ACC112 (cell line): ENCODE data around the gene DAGLA.

ENCODE experiments used
- H2AFZ ChIP-seq: fragments of 200-600 bp; sonication (generic); one replicate; pipeline ENCODE4 v1.6.0; 2017; ENCODE audit warnings: antibody characterized with exemption, low read length; ENCODE audit not compliant: unreplicated experiment
- H3K27ac ChIP-seq: fragments of 200-600 bp; sonication (generic); 2 replicates; pipeline ENCODE4 v1.5.1; 2014; ENCODE audit warnings: low read depth, mild to moderate bottlenecking, antibody characterized with exemption, low read length, moderate library complexity
- H3K27me3 ChIP-seq: fragments of 200-600 bp; sonication (generic); 2 replicates; pipeline ENCODE4 v1.6.1; 2014; ENCODE audit warnings: mild to moderate bottlenecking, antibody characterized with exemption, low read length, moderate library complexity, mixed read lengths; ENCODE audit not compliant: insufficient read depth
- H3K36me3 ChIP-seq: fragments of 200-600 bp; sonication (generic); 2 replicates; pipeline ENCODE4 v1.6.1; 2016; ENCODE audit warnings: mild to moderate bottlenecking, antibody characterized with exemption, low read length, moderate library complexity, mixed read lengths; ENCODE audit not compliant: insufficient read depth
- H3K4me1 ChIP-seq: fragments of 200-600 bp; sonication (generic); one replicate; pipeline ENCODE4 v1.6.1; 2016; ENCODE audit warnings: low read length, mixed read lengths; ENCODE audit not compliant: insufficient read depth, unreplicated experiment, control insufficient read depth
- H3K4me3 ChIP-seq: fragments of 200-600 bp; sonication (generic); 2 replicates; pipeline ENCODE4 v1.5.1; 2014; ENCODE audit warnings: mild to moderate bottlenecking, low read depth, low read length
- H3K79me2 ChIP-seq: fragments of 200-600 bp; sonication (generic); one replicate; pipeline ENCODE4 v1.6.0; 2016; ENCODE audit warnings: low read length; ENCODE audit not compliant: control insufficient read depth, unreplicated experiment, insufficient read depth

The DAGLA gene

DNA sequence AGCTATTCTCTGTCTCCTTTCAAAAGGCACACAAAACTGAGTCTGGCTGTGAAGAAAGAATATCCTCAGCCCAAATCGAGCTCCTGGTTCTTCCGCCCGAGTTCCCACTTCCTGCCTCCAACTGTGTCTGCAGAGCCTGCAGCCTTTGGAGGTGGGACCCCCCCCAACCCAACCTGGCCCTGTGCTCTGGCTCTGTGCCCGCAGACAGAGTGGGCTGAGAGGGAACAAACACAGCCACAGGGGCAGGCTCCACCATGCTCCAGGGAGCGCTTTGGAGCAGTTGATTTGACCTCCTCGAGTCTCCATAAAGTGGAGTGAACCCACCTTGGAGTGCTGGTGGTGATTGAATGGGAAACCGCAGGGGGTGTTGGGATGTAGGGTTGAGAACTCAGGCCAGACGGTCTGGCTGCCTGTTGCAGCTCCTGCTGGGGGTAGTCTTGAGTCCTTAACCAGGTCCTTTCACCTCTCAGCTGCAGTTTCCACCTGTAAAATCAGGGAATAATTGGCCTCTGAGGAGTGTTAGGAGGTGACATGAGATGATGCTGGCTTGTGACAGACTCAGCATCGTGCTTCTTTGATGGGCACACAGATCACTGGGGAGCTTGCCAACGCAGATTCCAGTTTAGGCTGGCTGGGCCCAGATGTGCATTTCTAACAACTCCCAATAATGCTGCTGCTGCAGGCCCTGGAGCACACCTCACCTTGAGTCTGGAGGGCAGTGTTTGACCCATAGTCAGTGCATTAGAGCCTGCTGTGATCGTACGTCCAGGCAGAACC, 11.4 kb downstream of the DAGLA start:
- Histone ChIP-seq H3K4me1 (peaks cover 40% of the 10 kb centered on the region), H3K36me3 (no peaks in the 10 kb centered on the region), H3K27me3 (no peaks in the 10 kb centered on the region), H3K79me2 (no peaks in the 10 kb centered on the region), H2AFZ (no peak overlapping the region), H3K4me3 (no peak overlapping the region), H3K27ac (no peak overlapping the region)

DNA sequence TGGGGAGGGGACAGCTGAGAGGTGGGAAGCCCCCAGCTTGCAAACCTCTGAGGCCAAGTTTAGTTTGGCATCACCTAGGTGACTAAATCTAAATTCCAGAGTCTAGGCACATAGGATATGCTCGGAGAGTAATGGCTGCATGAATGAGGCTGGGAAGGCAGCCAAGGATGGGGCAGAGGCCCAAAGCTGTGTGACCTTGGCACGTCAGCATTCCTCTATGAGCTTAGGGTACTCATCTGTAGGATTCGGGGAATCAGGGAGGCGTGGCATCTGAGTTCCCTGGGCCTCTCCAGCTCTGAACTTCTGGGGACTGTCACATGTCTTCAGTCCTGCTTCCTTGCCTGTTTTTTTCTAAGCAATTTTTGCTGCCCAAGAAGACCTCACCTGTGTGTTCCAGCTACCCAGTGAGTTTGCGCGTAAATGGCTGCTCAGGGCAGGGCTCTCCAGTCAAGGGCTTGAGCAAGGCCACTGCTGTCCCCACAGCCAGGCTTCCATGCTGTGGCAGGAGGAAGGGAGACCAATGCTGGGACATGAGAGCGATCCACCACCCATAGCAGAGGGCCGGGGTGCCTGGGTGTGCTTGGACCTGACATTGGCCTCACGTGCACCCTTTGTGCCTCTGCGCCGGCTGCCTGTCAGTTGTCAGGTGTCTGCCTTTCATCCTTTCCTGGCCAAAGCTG, 13.9 kb downstream of the DAGLA start:
- Histone ChIP-seq H3K27ac (0 out of 2 replicates have a peak overlapping the region, but pooled peaks have one; percentile 12), H3K36me3 (no peaks in the 10 kb centered on the region), H3K79me2 (no peaks in the 10 kb centered on the region), H3K4me1 (peaks cover 46% of the 10 kb centered on the region), H2AFZ (no peak overlapping the region), H3K4me3 (no peak overlapping the region), H3K27me3 (no peaks in the 10 kb centered on the region)

DNA sequence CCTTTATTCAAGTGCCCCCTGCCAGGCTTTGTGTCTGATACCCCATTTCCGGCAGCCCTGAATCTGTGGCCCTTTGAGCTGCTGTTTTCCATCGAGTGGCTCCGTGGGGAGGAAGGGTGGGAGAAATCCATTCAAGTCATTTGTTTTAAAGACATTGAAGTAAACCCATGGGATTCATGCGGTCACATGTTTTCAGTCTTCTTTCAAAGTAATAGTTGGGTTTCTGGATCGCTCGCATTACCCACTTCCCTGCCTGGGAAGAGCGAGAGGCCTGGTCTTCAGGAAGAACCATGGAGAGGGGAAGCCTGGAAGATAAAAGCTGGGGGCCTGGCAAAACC, 14.4 kb downstream of the DAGLA start:
- Histone ChIP-seq H3K4me3 (no peak overlapping the region), H3K27ac (0 out of 2 replicates have a peak overlapping the region, but pooled peaks have one; percentile 12), H3K27me3 (no peaks in the 10 kb centered on the region), H3K4me1 (peaks cover 49% of the 10 kb centered on the region), H2AFZ (no peak overlapping the region), H3K36me3 (no peaks in the 10 kb centered on the region), H3K79me2 (no peaks in the 10 kb centered on the region)

DNA sequence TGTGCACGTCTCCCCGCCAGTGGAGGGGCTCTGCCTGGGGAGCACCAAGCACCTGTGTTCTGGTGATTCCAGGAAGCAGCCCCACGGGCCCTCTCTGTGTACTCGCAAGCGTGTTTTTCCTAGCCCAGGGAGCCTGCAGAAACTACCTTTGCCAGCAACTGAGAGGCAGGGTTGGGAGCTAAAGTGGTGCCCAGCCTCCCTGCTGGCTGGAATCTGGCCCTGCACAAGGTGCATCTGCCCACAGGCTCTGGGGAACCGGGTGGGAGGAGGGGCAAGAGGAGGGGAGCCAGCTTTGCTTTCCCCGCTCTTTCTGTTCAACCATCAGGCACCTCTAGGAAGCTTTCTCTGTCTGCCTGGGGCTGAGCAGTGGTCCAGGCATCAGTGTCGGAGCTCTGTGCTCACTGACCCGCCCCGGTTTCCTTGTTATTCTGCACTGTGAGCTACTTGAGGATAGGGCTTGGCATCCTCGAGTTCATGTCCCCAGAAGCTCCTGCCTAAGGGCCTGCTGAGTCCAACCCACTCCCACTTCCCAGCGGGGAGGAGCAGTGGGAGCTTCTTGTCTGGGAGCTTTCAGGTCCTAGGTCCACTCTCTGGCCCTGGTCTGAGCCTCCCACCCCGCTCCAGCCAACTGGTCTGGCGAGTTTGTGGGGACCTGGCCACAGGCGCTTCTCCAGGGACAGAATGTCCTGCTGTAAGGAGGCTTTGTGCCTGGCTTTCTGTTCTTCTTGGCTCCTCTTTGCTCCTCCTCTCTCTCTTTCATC, 14.9 kb downstream of the DAGLA start:
- Histone ChIP-seq H2AFZ (peak overlapping the region; percentile 62), H3K36me3 (no peaks in the 10 kb centered on the region), H3K79me2 (no peaks in the 10 kb centered on the region), H3K27me3 (no peaks in the 10 kb centered on the region), H3K4me3 (peak overlapping the region; percentile 52), H3K27ac (peak overlapping the region; percentile 72), H3K4me1 (peaks cover 54% of the 10 kb centered on the region)

DNA sequence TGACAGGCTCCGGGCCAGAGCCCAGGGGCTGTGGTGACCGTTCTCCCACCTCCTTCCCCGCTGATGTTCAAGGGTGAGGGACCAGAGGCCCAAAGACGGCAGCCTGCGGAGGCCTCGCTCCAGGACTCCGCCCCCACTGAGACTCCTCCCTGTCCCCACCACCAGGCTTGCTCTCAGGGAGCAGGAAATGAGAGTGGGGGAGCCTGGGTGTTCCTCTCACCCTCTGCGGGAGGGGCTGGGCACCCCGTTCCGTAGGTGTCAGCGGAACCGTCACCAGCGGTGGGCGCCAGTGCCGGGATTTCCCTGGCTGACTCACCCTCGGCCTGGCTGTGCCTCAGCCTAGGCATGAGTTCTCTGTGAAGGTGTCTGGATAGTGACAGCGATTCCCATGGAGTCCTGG, 15.7 kb downstream of the DAGLA start:
- Histone ChIP-seq H2AFZ (peak overlapping the region; percentile 62), H3K36me3 (no peaks in the 10 kb centered on the region), H3K27ac (peak overlapping the region; percentile 72), H3K27me3 (no peaks in the 10 kb centered on the region), H3K4me1 (peaks cover 61% of the 10 kb centered on the region), H3K79me2 (no peaks in the 10 kb centered on the region), H3K4me3 (peak overlapping the region; percentile 52)

DNA sequence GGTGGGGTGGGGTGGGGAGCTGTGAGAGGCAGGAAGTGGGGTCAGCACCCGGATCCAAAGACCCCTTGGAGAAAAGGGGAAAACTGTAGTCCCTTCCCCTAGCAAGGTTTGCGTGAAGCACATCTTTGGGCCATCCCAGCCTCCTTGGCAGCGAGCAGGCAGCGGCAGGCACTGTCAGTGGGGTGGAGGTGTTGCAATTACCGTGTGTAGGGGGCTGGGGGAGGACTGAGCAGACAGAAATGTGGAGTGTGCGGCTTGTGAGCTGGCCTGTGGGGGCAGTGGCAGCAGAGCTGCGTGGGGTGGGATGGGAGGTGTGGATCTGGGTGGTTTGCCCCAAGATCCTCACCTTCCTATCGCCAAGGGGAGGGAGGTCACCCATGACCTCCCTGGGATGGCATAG, 16.4 kb downstream of the DAGLA start:
- H3K27ac ChIP-seq: peak overlapping the region; percentile 72; the same call in 1 of the 2 replicates
- no peak overlapping the region for H3K4me3 ChIP-seq
- H2AFZ ChIP-seq: no peak overlapping the region
- no peaks in the 10 kb centered on the region for H3K36me3 ChIP-seq
- no peaks in the 10 kb centered on the region for H3K27me3 ChIP-seq
- H3K4me1 ChIP-seq: peaks cover 61% of the 10 kb centered on the region
- no peaks in the 10 kb centered on the region for H3K79me2 ChIP-seq

DNA sequence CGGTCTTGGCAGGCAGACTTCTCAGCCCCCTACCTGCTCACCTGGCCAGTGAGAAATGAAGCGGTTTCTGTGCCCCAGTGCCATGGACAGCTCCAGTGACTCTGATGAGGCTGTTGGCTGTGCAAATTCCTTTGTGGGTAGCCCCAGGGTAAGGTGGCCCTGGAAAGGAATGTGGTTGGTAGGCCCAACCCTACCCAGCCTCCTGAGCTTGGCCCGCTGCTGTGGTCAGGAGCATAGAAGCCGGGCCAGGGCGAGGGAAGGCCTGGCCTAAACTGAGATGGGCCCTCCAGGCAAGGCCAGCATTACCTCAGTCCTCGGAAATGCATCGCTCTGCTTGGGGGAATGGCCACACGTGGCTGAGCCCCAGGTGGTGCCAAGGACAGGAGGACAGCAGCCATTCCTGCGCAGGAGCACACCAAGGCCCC, 16.9 kb downstream of the DAGLA start:
- no peaks in the 10 kb centered on the region for H3K79me2 ChIP-seq
- H3K4me1 ChIP-seq: peaks cover 61% of the 10 kb centered on the region
- no peaks in the 10 kb centered on the region for H3K36me3 ChIP-seq
- H3K27ac ChIP-seq: no peak overlapping the region
- H3K27me3 ChIP-seq: no peaks in the 10 kb centered on the region
- H3K4me3 ChIP-seq: no peak overlapping the region
- H2AFZ ChIP-seq: no peak overlapping the region

DNA sequence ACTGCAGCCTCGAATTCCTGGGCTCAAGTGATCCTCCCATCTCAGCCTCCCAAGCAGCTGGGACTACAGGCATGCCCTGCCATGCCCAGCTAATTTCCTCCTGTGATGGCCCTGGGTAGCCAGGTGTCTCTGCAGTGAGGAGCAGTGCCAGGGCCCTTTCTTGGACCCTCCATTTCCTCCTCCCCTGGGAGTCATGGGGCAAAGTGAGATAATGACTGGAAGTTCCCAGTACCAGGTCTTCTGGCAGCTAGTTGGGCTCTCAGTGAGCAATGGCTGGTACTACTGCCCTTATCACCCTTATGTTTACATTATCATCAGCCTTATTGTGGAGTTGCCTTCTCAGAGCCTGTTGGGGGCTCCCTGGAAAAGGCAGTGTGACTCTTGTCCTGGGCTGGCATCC, 17.6 kb downstream of the DAGLA start:
- no peak overlapping the region for H3K27ac ChIP-seq

DNA sequence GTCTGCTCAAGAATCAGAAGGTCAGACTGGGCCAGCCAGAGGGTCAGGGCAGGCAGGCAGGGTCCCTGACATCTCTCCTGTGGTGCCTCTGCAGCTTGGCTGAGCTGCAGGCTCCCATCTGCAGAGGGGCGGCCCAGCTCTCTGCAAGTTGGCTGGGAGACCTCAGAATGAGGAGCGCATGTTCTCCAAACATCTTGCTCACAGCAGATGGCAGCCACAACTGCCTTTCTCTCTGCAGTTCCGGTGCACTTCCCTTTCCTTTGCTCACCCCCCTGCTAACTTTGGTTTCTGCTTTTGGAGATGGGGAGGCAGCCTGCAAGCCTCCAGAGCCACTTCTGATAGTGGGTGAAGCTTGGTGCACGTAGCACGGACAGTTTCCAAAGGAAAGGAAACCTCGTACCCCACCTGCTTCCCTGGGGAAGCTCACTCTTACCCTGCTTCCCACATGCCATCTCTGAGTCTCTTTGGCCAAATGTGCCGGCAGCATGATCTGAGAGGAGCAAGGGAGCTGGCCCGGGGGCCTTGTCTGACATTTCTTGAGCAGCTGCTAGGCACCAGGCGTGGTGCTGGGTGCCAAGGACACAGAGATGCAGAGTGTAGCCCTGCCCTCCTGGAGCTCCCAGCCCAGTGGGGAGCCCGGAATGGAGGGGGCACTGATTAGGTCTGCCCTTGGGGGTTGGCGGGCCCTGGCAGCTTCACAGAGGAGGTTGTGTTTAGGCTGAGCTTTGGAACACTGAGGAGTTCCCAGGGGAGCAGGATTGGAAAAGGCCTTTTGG, 18.2 kb downstream of the DAGLA start:
- Histone ChIP-seq H3K36me3 (no peaks in the 10 kb centered on the region), H3K27ac (no peak overlapping the region), H3K4me3 (no peak overlapping the region), H2AFZ (no peak overlapping the region), H3K79me2 (no peaks in the 10 kb centered on the region), H3K27me3 (no peaks in the 10 kb centered on the region), H3K4me1 (peaks cover 61% of the 10 kb centered on the region)

More for the DNA sequence above, 17.6 kb downstream of the DAGLA start:
- H2AFZ ChIP-seq: no peak overlapping the region
- no peaks in the 10 kb centered on the region for H3K36me3 ChIP-seq
- no peak overlapping the region for H3K4me3 ChIP-seq
- no peaks in the 10 kb centered on the region for H3K79me2 ChIP-seq
- no peaks in the 10 kb centered on the region for H3K27me3 ChIP-seq
- peaks cover 61% of the 10 kb centered on the region for H3K4me1 ChIP-seq

DNA sequence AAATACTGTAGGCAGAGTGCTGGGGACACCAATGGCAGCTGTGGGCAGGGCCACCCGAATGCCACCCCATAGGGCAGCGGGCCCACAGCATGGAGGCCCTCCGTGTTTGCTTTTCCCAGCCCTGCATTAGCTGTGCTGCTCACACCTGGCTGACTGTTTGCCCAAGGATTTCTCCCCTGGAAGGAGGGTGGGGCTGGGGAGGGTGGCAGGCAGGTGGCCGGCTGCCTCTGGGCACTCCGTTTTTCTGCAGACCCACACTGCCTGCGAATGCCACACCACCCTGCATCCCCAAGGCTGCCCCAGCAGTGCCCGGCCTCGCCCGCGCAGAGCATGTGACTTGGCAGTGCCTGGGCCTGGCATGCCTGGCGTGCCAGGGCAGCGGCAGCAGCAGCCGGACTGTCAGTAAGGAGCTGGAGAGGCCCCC, 19.6 kb downstream of the DAGLA start:
- Histone ChIP-seq H3K27ac (no peak overlapping the region), H3K4me1 (peaks cover 52% of the 10 kb centered on the region), H3K27me3 (no peaks in the 10 kb centered on the region)

More for the DNA sequence above, 19.6 kb downstream of the DAGLA start:
- Histone ChIP-seq H3K36me3 (no peaks in the 10 kb centered on the region), H2AFZ (no peak overlapping the region), H3K79me2 (no peaks in the 10 kb centered on the region), H3K4me3 (no peak overlapping the region)
